Pancreas (tissue), 10 donors: ENCODE data around the gene JAM2. TPM values are rescaled to one million over a fixed set of nuclear protein-coding genes. Genes with fewer than 3 reads are reported as not detected.

Experiments
- ATAC-seq, 4 donors: fragments of 200-7000 bp; cut with Tn5 transposase; one replicate each; pipeline versions ENCODE4 v1.8.0 to v1.9.1; 2020; ENCODE audit warnings: mild to moderate bottlenecking in 4 of 4, moderate library complexity in 4 of 4
- DNase-seq, 6 donors: peaks; one replicate each; pipeline ENCODE4 v3.0.0-alpha.2; 2020
- FAIRE-seq: peaks from 2 replicates; lab custom pipeline; 2012; peaks lifted over from hg19 to GRCh38; lab: Jason Lieb, UNC
- H3K27ac ChIP-seq, 4 donors: fragments of 200-600 bp; sonication (generic); 1 replicate in 3 of 4; 2 replicates in 1 of 4; pipeline versions ENCODE4 v1.5.0 to v1.8.0; 2020
- H3K27me3 ChIP-seq, 4 donors: fragments of 200-600 bp; one replicate each; pipeline ENCODE4 v1.8.0; 2021
- H3K36me3 ChIP-seq, 3 donors: fragments of 200-600 bp; sonication (generic) in 1 of 3; one replicate each; pipeline versions ENCODE4 v1.5.0 to v1.8.0; 2020 to 2021
- H3K4me1 ChIP-seq, 3 donors: fragments of 200-600 bp; one replicate each; pipeline ENCODE4 v1.8.0; 2021
- H3K4me3 ChIP-seq, 4 donors: fragments of 200-600 bp; sonication (generic) in 2 of 4; one replicate each; pipeline versions ENCODE4 v1.5.0 to v1.8.0; 2020 to 2021
- H3K9me3 ChIP-seq, 4 donors: fragments of 200-600 bp; one replicate each; pipeline ENCODE4 v1.8.0; 2021
- WGBS, 2 donors: extraction: QIAGEN DNeasy Blood & Tissue Kit; methylation state at CpG; one replicate each; pipeline ENCODE4 v1.1.7; 2013; 5-methylcytosine and 5-hydroxymethylcytosine counted together
- intact Hi-C, 3 donors: fragments of 100-400 bp; cut with DNase I; formaldehyde crosslinking; loops; one replicate each; pipeline versions ENCODE4 v1.11.1 to v1.14.2; 2022
- polyA plus RNA-seq, 2 donors: library from polyadenylated mRNA; stranded (reverse); fragments of 200-250 nt; gene quantifications; one replicate each; pipeline ENCODE4 v1.2.3, GENCODE V29; 2013
- total RNA-seq, 6 donors: library from RNA; stranded (reverse); fragmentation: NEBNext Ultra II Directional in 4 of 6; extraction: Animal tissue kit (Norgen Biotek cat#: 25700) in 4 of 6; gene quantifications; one replicate each; pipeline versions ENCODE4 v1.2.1 to v1.2.4, GENCODE V29; 2021 to 2023
- TF ChIP-seq, protein P1 (sequence below), 4 donors: fragments of 200-600 bp; sonication (generic) in 3 of 4; IDR thresholded peaks; one replicate each; pipeline versions ENCODE4 v1.5.0 to v1.8.0; 2021; ENCODE audit warnings: antibody characterized with exemption in 4 of 4
- donor health status: healthy with polysubstance abuse.
- donor health status: DM: no; HTN: no; CAD: no; lungs with moderate emphysema.
- donor health status: DM: no; HTN: no; CAD: no.
- donor health status: control.
- donor health status: control.
- donor health status: Bipolar disorder and iron deficiency.
- donor health status: DM: yes; HTN: yes; CAD: no.
- donor health status: DM: no; HTN: no; CAD: no.
- donor health status: DM: no; HTN: no; CAD: no.
- donor health status: DM: yes; HTN: yes; CAD: no.

JAM2 gene
- total and polyA plus RNA-seq, 8 donors: 1.4 to 8.5 (median 2.7) TPM

DNA sequence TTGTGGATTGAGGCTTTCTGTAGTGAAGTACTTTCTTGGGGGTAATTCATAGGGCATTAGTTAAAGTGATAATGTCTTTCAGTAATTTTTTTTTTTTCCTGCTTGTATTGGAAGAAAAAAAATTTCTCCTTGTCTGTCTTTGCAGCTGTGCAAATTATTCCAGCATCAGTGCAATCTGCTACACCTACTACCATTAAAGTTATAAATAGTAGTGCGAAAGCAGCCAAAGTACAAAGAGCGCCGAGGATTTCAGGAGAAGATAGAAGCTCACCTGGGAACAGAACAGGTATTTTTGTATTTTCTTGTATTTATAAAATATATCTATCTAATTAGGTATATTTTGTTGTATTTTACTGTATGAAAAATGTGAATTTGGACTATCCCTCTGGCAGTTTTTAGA is 125.0 kb downstream of the JAM2 start:
- Histone ChIP-seq H3K36me3 (peaks cover 0 to 24% (median 11%) of the 10 kb centered on the region in 3 donors), H3K4me3 (no peak overlapping the region), H3K27me3 (no peaks in the 10 kb centered on the region), H3K4me1 (no peaks in the 10 kb centered on the region), H3K27ac (no peak overlapping the region), H3K9me3 (no peaks in the 10 kb centered on the region)
- no peak for ATAC-seq
- DNase-seq: no peak
- intact Hi-C loops: no loop called here
- no peak for FAIRE-seq
- WGBS, 2 donors: 53 to 69% methylated on average over 3 of the region's 3 CpGs
- TF ChIP-seq, protein P1, sequence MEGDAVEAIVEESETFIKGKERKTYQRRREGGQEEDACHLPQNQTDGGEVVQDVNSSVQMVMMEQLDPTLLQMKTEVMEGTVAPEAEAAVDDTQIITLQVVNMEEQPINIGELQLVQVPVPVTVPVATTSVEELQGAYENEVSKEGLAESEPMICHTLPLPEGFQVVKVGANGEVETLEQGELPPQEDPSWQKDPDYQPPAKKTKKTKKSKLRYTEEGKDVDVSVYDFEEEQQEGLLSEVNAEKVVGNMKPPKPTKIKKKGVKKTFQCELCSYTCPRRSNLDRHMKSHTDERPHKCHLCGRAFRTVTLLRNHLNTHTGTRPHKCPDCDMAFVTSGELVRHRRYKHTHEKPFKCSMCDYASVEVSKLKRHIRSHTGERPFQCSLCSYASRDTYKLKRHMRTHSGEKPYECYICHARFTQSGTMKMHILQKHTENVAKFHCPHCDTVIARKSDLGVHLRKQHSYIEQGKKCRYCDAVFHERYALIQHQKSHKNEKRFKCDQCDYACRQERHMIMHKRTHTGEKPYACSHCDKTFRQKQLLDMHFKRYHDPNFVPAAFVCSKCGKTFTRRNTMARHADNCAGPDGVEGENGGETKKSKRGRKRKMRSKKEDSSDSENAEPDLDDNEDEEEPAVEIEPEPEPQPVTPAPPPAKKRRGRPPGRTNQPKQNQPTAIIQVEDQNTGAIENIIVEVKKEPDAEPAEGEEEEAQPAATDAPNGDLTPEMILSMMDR (IDR thresholded peaks at IDR 0.05): no peak

Other genes starting within 250 kb of the JAM2 start
- gene MRPL39, start 31.8 kb upstream of the JAM2 start, total RNA-seq: 10 to 100 TPM in 4 of 6 donors, 1 to 10 TPM in 2; 9.6 to 14.7 (median 12.9) TPM
- gene MRPL39, start 31.8 kb upstream of the JAM2 start, polyA plus RNA-seq: 10 to 100 TPM; 10.6 to 16.9 TPM
- 10 to 100 TPM; 35.5 to 60.1 (median 47.8) TPM for gene ATP5PF, start 95.6 kb downstream of the JAM2 start, total RNA-seq
- gene ATP5PF, start 95.6 kb downstream of the JAM2 start, polyA plus RNA-seq: 100 to 1,000 TPM; 121 to 158 TPM
- gene GABPA, start 95.7 kb downstream of the JAM2 start, total RNA-seq: 10 to 100 TPM in 1 of 6 donors, 1 to 10 TPM in 5; 6.6 to 14.7 (median 9.1) TPM
- 1 to 10 TPM; 3.7 to 6.3 TPM for gene GABPA, start 95.7 kb downstream of the JAM2 start, polyA plus RNA-seq